GM12878 (cell line): ENCODE measurements around the gene NR2F2. TPM values are rescaled to one million over a fixed set of nuclear protein-coding genes. Genes with fewer than 3 reads are reported as not detected.
A peak's percentile ranks its signal among the peaks of the same experiment; 100 is the strongest.

ENCODE experiments used
- ATAC-seq: fragments of 200-7000 bp; cut with Tn5 transposase; 3 replicates; pipeline ENCODE4 v1.9.1; 2020; ENCODE audit warnings: mild to moderate bottlenecking, moderate library complexity
- BruUV-seq: library from RNA; stranded (reverse); fragments of 400-500 nt; replicated peaks from 2 replicates; lab custom pipeline; 2021; lab: Mats Ljungman, UMichigan
- CTCF ChIA-PET: fragments of 300-600 bp; sonication (Branson Sonifier 250); formaldehyde crosslinking; extraction: SDS; loops from one replicate; lab custom pipeline; 2021; ENCODE audit warnings: inconsistent platforms; lab: Yijun Ruan, JAX
- POLR2A ChIA-PET: fragments of 350-600 bp; formaldehyde crosslinking; extraction: SDS; loops from one replicate; lab custom pipeline; 2021; ENCODE audit warnings: inconsistent platforms; lab: Charles Lee
- RAD21 ChIA-PET: fragments of 300-600 bp; sonication (Branson Sonifier 250); formaldehyde crosslinking; loops from one replicate; lab custom pipeline; 2023; ENCODE audit warnings: antibody characterized with exemption; ENCODE audit not compliant: unreplicated experiment; lab: Charles Lee
- SMC1A ChIA-PET: fragments of 300-600 bp; sonication (Branson Sonifier 250); formaldehyde crosslinking; loops from one replicate; lab custom pipeline; 2023; ENCODE audit not compliant: unreplicated experiment, uncharacterized antibody; lab: Charles Lee
- DNase-seq: peaks from one replicate; pipeline ENCODE4 v3.0.0-alpha.2; 2011; ENCODE audit warnings: low read depth, low spot score
- FAIRE-seq: peaks from 3 replicates; lab custom pipeline; 2011; peaks lifted over from hg19 to GRCh38; lab: Jason Lieb, UNC
- H2AFZ ChIP-seq: 2 replicates; pipeline ENCODE4 v1.6.0; 2011; ENCODE audit warnings: low read depth, low read length, control low read depth; ENCODE audit not compliant: control insufficient read depth
- H3K27ac ChIP-seq: 2 replicates; pipeline ENCODE4 v1.5.1; 2011; ENCODE audit warnings: control low read depth; ENCODE audit not compliant: control insufficient read depth, insufficient read depth
- H3K27me3 ChIP-seq, 2 experiments: replicated peaks in 1 of 2; 2 replicates each; pipeline versions ENCODE4 v1.6.0 to v1.6.1; 2011; ENCODE audit warnings: low read length in 1 of 2; ENCODE audit not compliant: control insufficient read depth in 2 of 2, insufficient read depth in 2 of 2
- H3K36me3 ChIP-seq, 2 experiments: 2 replicates each; pipeline ENCODE4 v1.5.1; 2011; ENCODE audit warnings: low read length in 1 of 2; ENCODE audit not compliant: control insufficient read depth in 2 of 2, insufficient read depth in 2 of 2
- H3K4me1 ChIP-seq: 2 replicates; pipeline ENCODE4 v1.6.1; 2011; ENCODE audit warnings: mild to moderate bottlenecking, low read length, moderate library complexity, mixed read lengths; ENCODE audit not compliant: control insufficient read depth, insufficient read depth
- H3K4me2 ChIP-seq: 2 replicates; pipeline ENCODE4 v1.6.0; 2011; ENCODE audit warnings: control low read depth; ENCODE audit not compliant: control insufficient read depth, insufficient read depth
- H3K4me3 ChIP-seq: fragments of 200-600 bp; sonication (generic); 2 replicates; pipeline ENCODE4 v1.5.1; 2016
- H3K79me2 ChIP-seq: 2 replicates; pipeline ENCODE4 v1.6.0; 2011; ENCODE audit warnings: low read length; ENCODE audit not compliant: control insufficient read depth, insufficient read depth
- H3K9ac ChIP-seq: 2 replicates; pipeline ENCODE4 v1.8.0; 2011; ENCODE audit warnings: low read length, control low read depth, mixed read lengths; ENCODE audit not compliant: control insufficient read depth, insufficient read depth
- H3K9me3 ChIP-seq: replicated peaks from 3 replicates; pipeline ENCODE4 v1.5.1; 2011; ENCODE audit warnings: mild to moderate bottlenecking, low read length; ENCODE audit not compliant: control insufficient read depth, insufficient read depth
- H4K20me1 ChIP-seq: 2 replicates; pipeline ENCODE4 v1.6.0; 2011; ENCODE audit not compliant: control insufficient read depth, insufficient read depth
- CREM ChIP-seq: IDR thresholded peaks from 2 replicates; pipeline ENCODE4 v1.6.1; 2014; ENCODE audit warnings: antibody characterized with exemption, low read depth
- FOXM1 ChIP-seq: IDR thresholded peaks from 2 replicates; pipeline ENCODE4 v1.6.1; 2012; ENCODE audit warnings: low read depth, mild to moderate bottlenecking, inconsistent platforms, low read length, moderate library complexity
- HDAC2 ChIP-seq: fragments of 200-600 bp; sonication (generic); IDR thresholded peaks from 2 replicates; pipeline ENCODE4 v1.6.1; 2017
- IKZF1 ChIP-seq: fragments of 450-650 bp; conservative IDR thresholded peaks from 2 replicates; pipeline ENCODE4 v1.6.1; 2017; ENCODE audit warnings: antibody characterized with exemption, mild to moderate bottlenecking
- JUNB ChIP-seq: IDR thresholded peaks from 2 replicates; pipeline ENCODE4 v1.6.1; 2016; ENCODE audit warnings: antibody characterized with exemption, mild to moderate bottlenecking
- RAD51 ChIP-seq: fragments of 450-650 bp; IDR thresholded peaks from 2 replicates; pipeline ENCODE4 v1.6.1; 2016; ENCODE audit warnings: moderate library complexity, mild to moderate bottlenecking, inconsistent platforms
- SMC3 ChIP-seq: IDR thresholded peaks from 2 replicates; pipeline ENCODE4 v1.6.1; 2011; ENCODE audit warnings: low read length, improper control_type of control experiment, borderline replicate concordance
- STAT3 ChIP-seq: IDR thresholded peaks from 2 replicates; pipeline ENCODE4 v1.6.1; 2011; ENCODE audit warnings: low read depth, low read length, improper control_type of control experiment
- WGBS: methylation state at CpG from one replicate; pipeline ENCODE4 v1.1.6; 2016; ENCODE audit warnings: low lambda C conversion rate; ENCODE audit not compliant: insufficient replicate concordance, insufficient coverage; ENCODE audit errors: missing lambda C conversion rate; 5-methylcytosine and 5-hydroxymethylcytosine counted together
- in situ Hi-C: fragments of 300-500 bp; cut with MboI; formaldehyde crosslinking; loops from 9 replicates; pipeline ENCODE4 v1.14.3; 2018; ENCODE audit warnings: mixed read lengths
- intact Hi-C: fragments of 100-400 bp; cut with micrococcal nuclease; formaldehyde crosslinking; loops from one replicate; pipeline ENCODE4 v1.14.2; 2022; ENCODE audit not compliant: unreplicated experiment
- polyA plus RNA-seq, 11 experiments: library from polyadenylated mRNA; depleted of rRNA in 4 of 11; unstranded in 6 of 11; stranded (reverse) in 5 of 11; fragments of >200 nt; fragmentation: Nextera tagmentation in 4 of 11; fragmentation: Illumina TruSeq in 1 of 11; extraction: Ambion mirVana in 4 of 11; extraction: Trizol in 1 of 11; gene quantifications; 1 replicate in 1 of 11; 2 replicates in 10 of 11; pipeline versions ENCODE4 v1.2.1 to v1.2.3, GENCODE V29; 2011 to 2016; ENCODE audit warnings: inconsistent platforms in 2 of 11, missing spikeins in 2 of 11, low read depth in 1 of 11
- total RNA-seq, 4 experiments: library from RNA; depleted of rRNA in 3 of 4; stranded (reverse); fragments of >200 nt in 3 of 4; fragmentation: Illumina TruSeq in 1 of 4; extraction: Trizol in 1 of 4; gene quantifications; 2 replicates each; pipeline versions ENCODE4 v1.2.1 to v1.2.3, GENCODE V29; 2013 to 2021
- TF ChIP-seq, protein P1 (sequence below): fragments of 450-650 bp; IDR thresholded peaks from 2 replicates; pipeline ENCODE4 v1.6.1; 2017; ENCODE audit warnings: mild to moderate bottlenecking
- TF ChIP-seq, protein P2 (sequence below): fragments of 450-650 bp; conservative IDR thresholded peaks from 2 replicates; pipeline ENCODE4 v1.6.1; 2017; ENCODE audit warnings: mild to moderate bottlenecking, moderate library complexity
- TF ChIP-seq, protein P3 (sequence below): fragments of 450-650 bp; IDR thresholded peaks from 2 replicates; pipeline ENCODE4 v1.6.1; 2017; ENCODE audit warnings: mild to moderate bottlenecking, moderate library complexity

NR2F2 gene
- total and polyA plus RNA-seq, 10 of the 15 experiments (the other 5 are each of a cell fraction or from before 2014, with no cell fraction given), result 1.1 to 10.1 (median 3.2) TPM

DNA sequence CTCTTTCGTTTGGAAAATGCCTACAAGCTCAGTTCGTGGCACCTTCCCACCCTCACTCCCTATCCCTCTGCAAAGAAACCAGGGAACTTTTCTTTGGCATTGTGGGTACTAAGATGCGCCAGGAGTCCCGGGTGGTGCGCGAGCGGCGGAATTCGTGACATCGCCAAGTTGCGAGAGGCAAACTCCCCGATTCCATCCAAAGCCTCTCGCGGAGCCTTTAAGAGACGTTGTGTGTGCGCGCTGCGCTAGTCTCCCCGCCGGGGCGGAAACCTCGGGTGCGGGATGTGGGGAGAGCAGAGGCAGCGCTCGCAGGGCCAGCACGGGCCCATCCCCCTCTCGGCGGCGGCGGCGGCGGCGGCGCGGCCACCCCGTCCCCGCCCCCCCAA is 443 bp upstream of the NR2F2 start:
- no peak for TF ChIP-seq JUNB
- no peak for TF ChIP-seq STAT3
- TF ChIP-seq HDAC2, result no peak
- TF ChIP-seq IKZF1, result 0 out of 2 replicates have a peak, but pooled peaks have one; percentile 37
- TF ChIP-seq SMC3, result no peak
- TF ChIP-seq, protein P1, sequence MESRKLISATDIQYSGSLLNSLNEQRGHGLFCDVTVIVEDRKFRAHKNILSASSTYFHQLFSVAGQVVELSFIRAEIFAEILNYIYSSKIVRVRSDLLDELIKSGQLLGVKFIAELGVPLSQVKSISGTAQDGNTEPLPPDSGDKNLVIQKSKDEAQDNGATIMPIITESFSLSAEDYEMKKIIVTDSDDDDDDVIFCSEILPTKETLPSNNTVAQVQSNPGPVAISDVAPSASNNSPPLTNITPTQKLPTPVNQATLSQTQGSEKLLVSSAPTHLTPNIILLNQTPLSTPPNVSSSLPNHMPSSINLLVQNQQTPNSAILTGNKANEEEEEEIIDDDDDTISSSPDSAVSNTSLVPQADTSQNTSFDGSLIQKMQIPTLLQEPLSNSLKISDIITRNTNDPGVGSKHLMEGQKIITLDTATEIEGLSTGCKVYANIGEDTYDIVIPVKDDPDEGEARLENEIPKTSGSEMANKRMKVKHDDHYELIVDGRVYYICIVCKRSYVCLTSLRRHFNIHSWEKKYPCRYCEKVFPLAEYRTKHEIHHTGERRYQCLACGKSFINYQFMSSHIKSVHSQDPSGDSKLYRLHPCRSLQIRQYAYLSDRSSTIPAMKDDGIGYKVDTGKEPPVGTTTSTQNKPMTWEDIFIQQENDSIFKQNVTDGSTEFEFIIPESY, result 0 out of 2 replicates have a peak, but pooled peaks have one; percentile 37
- no peak for TF ChIP-seq RAD51
- no peak for TF ChIP-seq FOXM1
- TF ChIP-seq, protein P2, sequence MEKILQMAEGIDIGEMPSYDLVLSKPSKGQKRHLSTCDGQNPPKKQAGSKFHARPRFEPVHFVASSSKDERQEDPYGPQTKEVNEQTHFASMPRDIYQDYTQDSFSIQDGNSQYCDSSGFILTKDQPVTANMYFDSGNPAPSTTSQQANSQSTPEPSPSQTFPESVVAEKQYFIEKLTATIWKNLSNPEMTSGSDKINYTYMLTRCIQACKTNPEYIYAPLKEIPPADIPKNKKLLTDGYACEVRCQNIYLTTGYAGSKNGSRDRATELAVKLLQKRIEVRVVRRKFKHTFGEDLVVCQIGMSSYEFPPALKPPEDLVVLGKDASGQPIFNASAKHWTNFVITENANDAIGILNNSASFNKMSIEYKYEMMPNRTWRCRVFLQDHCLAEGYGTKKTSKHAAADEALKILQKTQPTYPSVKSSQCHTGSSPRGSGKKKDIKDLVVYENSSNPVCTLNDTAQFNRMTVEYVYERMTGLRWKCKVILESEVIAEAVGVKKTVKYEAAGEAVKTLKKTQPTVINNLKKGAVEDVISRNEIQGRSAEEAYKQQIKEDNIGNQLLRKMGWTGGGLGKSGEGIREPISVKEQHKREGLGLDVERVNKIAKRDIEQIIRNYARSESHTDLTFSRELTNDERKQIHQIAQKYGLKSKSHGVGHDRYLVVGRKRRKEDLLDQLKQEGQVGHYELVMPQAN, result no peak
- TF ChIP-seq CREM, result no peak
- TF ChIP-seq, protein P3, sequence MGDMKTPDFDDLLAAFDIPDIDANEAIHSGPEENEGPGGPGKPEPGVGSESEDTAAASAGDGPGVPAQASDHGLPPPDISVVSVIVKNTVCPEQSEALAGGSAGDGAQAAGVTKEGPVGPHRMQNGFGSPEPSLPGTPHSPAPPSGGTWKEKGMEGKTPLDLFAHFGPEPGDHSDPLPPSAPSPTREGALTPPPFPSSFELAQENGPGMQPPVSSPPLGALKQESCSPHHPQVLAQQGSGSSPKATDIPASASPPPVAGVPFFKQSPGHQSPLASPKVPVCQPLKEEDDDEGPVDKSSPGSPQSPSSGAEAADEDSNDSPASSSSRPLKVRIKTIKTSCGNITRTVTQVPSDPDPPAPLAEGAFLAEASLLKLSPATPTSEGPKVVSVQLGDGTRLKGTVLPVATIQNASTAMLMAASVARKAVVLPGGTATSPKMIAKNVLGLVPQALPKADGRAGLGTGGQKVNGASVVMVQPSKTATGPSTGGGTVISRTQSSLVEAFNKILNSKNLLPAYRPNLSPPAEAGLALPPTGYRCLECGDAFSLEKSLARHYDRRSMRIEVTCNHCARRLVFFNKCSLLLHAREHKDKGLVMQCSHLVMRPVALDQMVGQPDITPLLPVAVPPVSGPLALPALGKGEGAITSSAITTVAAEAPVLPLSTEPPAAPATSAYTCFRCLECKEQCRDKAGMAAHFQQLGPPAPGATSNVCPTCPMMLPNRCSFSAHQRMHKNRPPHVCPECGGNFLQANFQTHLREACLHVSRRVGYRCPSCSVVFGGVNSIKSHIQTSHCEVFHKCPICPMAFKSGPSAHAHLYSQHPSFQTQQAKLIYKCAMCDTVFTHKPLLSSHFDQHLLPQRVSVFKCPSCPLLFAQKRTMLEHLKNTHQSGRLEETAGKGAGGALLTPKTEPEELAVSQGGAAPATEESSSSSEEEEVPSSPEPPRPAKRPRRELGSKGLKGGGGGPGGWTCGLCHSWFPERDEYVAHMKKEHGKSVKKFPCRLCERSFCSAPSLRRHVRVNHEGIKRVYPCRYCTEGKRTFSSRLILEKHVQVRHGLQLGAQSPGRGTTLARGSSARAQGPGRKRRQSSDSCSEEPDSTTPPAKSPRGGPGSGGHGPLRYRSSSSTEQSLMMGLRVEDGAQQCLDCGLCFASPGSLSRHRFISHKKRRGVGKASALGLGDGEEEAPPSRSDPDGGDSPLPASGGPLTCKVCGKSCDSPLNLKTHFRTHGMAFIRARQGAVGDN, result 0 out of 2 replicates have a peak, but pooled peaks have one; percentile 9
- ChIA-PET SMC1A (interaction anchor here (0.8 to 7.4 kb wide), 10 partner anchors 10 to 1070 kb away, joined by 3 to 103 read pairs (median 5); no protein-coding TSS in a partner anchor), RAD21 (interaction anchor here (0.8 to 7.6 kb wide), 10 partner anchors 8 to 1415 kb away, joined by 3 to 252 read pairs (median 3); no protein-coding TSS in a partner anchor), POLR2A (interaction anchor here (1.0 to 7.4 kb wide), 7 partner anchors 9 to 749 kb away, joined by 3 to 163 read pairs (median 4); no protein-coding TSS in a partner anchor), CTCF (interaction anchor here (0.6 to 7.2 kb wide), 6 partner anchors 11 to 915 kb away, joined by 3 to 212 read pairs (median 36); no protein-coding TSS in a partner anchor)
- H3K4me3 ChIP-seq, result peak overlapping the region; percentile 36; the same call in 1 of the 2 replicates
- H3K4me2 ChIP-seq, result peak overlapping the region; percentile 71
- no TSS peak for BruUV-seq
- H3K27me3 ChIP-seq, result peaks cover 0 to 14% of the 10 kb centered on the region in 2 experiments; a peak in 1 of 4 replicates
- peaks cover 6% of the 10 kb centered on the region; the same call in 1 of the 2 replicates for H3K4me1 ChIP-seq
- H3K79me2 ChIP-seq, result no peaks in the 10 kb centered on the region; the same call in 1 of the 2 replicates
- H4K20me1 ChIP-seq, result no peaks in the 10 kb centered on the region
- peak overlapping the region; percentile 69 for H2AFZ ChIP-seq
- intact Hi-C loops (loop anchor here (5.0 kb wide), 1 partner anchor 198 kb away; no protein-coding TSS in a partner anchor), in situ Hi-C loops (no loop called here)
- 40% methylated on average over 17 of the region's 37 CpGs for WGBS
- H3K27ac ChIP-seq, result no peak overlapping the region
- ATAC-seq (peak; percentile 7), DNase-seq (no peak), FAIRE-seq (no peak)
- H3K9ac ChIP-seq, result no peak overlapping the region; the same call in 1 of the 2 replicates
- no peaks in the 10 kb centered on the region; the same call in 2 of the 3 replicates for H3K9me3 ChIP-seq
- H3K36me3 ChIP-seq, result no peaks in the 10 kb centered on the region
